Measurements from ENCODE around the gene CCN2.

Gene CCN2

GRCh38 chr6:131966443-131966842, 15.3 kb upstream of the CCN2 start:
- DNase-seq (ENCODE audit: low spot score): no peak

GRCh38 chr6:131963063-131963462, 11.9 kb upstream of the CCN2 start:
- DNase-seq (ENCODE audit: low spot score): no peak

GRCh38 chr6:131960371-131961133, 9.4 kb upstream of the CCN2 start:
- no peak for DNase-seq (ENCODE audit: low spot score)

GRCh38 chr6:131958542-131959470, 7.6 kb upstream of the CCN2 start:
- peak; percentile 58 for DNase-seq (ENCODE audit: low spot score)

GRCh38 chr6:131958095-131958494, 6.9 kb upstream of the CCN2 start:
- no peak for DNase-seq (ENCODE audit: low spot score)

- DNase-seq (ENCODE audit: low spot score): no peak
Measured at GRCh38 chr6:131955876-131956275, 4.7 kb upstream of the CCN2 start.

- no peak for DNase-seq (ENCODE audit: low spot score)
Measured at GRCh38 chr6:131955192-131955591, 4.0 kb upstream of the CCN2 start.

GRCh38 chr6:131954775-131955107, 3.6 kb upstream of the CCN2 start:
- no peak for DNase-seq (ENCODE audit: low spot score)

- DNase-seq (ENCODE audit: low spot score): no peak
Measured at GRCh38 chr6:131954059-131954774, 3.0 kb upstream of the CCN2 start.

GRCh38 chr6:131952886-131953509, 1.8 kb upstream of the CCN2 start:
- no peak for DNase-seq (ENCODE audit: low spot score)

- no peak for DNase-seq (ENCODE audit: low spot score)
Measured at GRCh38 chr6:131951576-131952230, 531 bp upstream of the CCN2 start.

GRCh38 chr6:131949909-131950766, 1.0 kb downstream of the CCN2 start:
- DNase-seq (ENCODE audit: low spot score): peak; percentile 59

- no peak for DNase-seq (ENCODE audit: low spot score)
Measured at GRCh38 chr6:131949620-131949908, 1.6 kb downstream of the CCN2 start.

GRCh38 chr6:131948692-131949619, 2.2 kb downstream of the CCN2 start:
- DNase-seq (ENCODE audit: low spot score): no peak

- no peak for DNase-seq (ENCODE audit: low spot score)
Measured at GRCh38 chr6:131947986-131948661, 3.0 kb downstream of the CCN2 start.

GRCh38 chr6:131946992-131947955, 3.9 kb downstream of the CCN2 start:
- DNase-seq (ENCODE audit: low spot score): no peak

- no peak for DNase-seq (ENCODE audit: low spot score)
Measured at GRCh38 chr6:131946404-131946991, 4.7 kb downstream of the CCN2 start.

- no peak for DNase-seq (ENCODE audit: low spot score)
Measured at GRCh38 chr6:131945971-131946370, 5.2 kb downstream of the CCN2 start.
